ENCODE data around the gene NPTX1.

DNA sequence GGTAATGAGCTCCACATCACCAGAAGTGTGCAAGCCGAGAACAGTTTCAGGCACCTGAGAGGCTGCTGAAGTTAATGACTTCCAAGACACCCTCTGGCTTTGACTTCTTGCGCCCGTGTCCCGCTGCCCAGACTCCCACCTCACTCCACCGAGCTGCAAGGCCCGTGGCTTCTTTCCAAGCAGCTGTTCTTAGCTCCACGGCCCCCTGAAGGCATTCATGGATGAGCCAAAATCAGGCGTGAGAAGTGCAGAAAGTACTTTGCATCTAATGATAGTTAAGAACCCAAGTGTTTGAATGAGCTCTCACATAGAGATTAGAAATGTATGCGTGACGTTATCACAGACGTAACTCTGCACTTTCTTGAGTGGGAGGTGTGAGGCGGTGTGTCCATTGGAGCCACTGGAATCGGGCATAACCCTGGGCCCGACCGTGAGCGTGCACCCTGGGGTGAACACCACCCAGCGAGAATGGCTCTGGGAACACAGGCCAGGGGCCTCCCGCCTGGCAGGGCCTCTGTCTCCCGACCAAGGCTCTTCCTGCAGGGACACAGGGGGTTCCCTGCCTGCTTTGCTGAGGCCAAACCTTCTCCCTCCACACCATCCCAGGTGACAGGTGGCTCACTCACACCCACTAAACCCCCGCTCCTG lies 11.0 kb downstream of the NPTX1 start:
- TF ChIP-seq, protein P1, sequence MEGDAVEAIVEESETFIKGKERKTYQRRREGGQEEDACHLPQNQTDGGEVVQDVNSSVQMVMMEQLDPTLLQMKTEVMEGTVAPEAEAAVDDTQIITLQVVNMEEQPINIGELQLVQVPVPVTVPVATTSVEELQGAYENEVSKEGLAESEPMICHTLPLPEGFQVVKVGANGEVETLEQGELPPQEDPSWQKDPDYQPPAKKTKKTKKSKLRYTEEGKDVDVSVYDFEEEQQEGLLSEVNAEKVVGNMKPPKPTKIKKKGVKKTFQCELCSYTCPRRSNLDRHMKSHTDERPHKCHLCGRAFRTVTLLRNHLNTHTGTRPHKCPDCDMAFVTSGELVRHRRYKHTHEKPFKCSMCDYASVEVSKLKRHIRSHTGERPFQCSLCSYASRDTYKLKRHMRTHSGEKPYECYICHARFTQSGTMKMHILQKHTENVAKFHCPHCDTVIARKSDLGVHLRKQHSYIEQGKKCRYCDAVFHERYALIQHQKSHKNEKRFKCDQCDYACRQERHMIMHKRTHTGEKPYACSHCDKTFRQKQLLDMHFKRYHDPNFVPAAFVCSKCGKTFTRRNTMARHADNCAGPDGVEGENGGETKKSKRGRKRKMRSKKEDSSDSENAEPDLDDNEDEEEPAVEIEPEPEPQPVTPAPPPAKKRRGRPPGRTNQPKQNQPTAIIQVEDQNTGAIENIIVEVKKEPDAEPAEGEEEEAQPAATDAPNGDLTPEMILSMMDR (IDR thresholded peaks at IDR 0.05; ENCODE audit: low read depth, low read length, poor library complexity, severe bottlenecking) = no peak
- no peak for TF ChIP-seq EZH2phosphoT487 (IDR thresholded peaks at IDR 0.05; ENCODE audit: borderline replicate concordance, low read length)

Measured in DOHH2 (cell line).